Fibroblast of lung (primary cell): ENCODE data around the gene IL4I1. TPM values are rescaled to one million over a fixed set of nuclear protein-coding genes. Genes with fewer than 3 reads are reported as not detected.

Experiments
- DNase-seq, 2 donors: peaks; one replicate each; pipeline versions ENCODE4 v3.0.0 to v3.0.0-alpha.2; 2010; ENCODE audit warnings: low read depth in 2 of 2
- H2AFZ ChIP-seq: 2 replicates; pipeline ENCODE4 v1.5.1; 2012; ENCODE audit warnings: low read length, control low read depth, inconsistent platforms
- H3K27ac ChIP-seq: 2 replicates; pipeline ENCODE4 v1.5.1; 2011; ENCODE audit warnings: low read length, control low read depth; ENCODE audit not compliant: insufficient read depth
- H3K27me3 ChIP-seq: 2 replicates; pipeline ENCODE4 v1.5.1; 2011; ENCODE audit warnings: mild to moderate bottlenecking, low read length; ENCODE audit not compliant: control insufficient read depth, insufficient read depth
- H3K36me3 ChIP-seq: 2 replicates; pipeline ENCODE4 v1.5.1; 2011; ENCODE audit warnings: low read length; ENCODE audit not compliant: control insufficient read depth, insufficient read depth
- H3K4me1 ChIP-seq: 2 replicates; pipeline ENCODE4 v1.5.1; 2011; ENCODE audit warnings: low read length; ENCODE audit not compliant: control insufficient read depth, insufficient read depth; ENCODE audit errors: extremely low read depth
- H3K4me2 ChIP-seq: 2 replicates; pipeline ENCODE4 v1.5.1; 2011; ENCODE audit warnings: low read length, control low read depth; ENCODE audit not compliant: insufficient read depth; ENCODE audit errors: extremely low read depth
- H3K4me3 ChIP-seq, 4 experiments: fragments of 200-600 bp in 1 of 4; sonication (generic) in 1 of 4; replicated peaks in 1 of 4; 2 replicates each; pipeline ENCODE4 v1.5.1; 2011 to 2016; ENCODE audit warnings: low read length in 4 of 4, low read depth in 3 of 4, mild to moderate bottlenecking in 3 of 4, control low read depth in 2 of 4, inconsistent platforms in 1 of 4, mixed read lengths in 1 of 4; ENCODE audit not compliant: insufficient read depth in 1 of 4; ENCODE audit errors: control extremely low read depth in 1 of 4
- H3K79me2 ChIP-seq: 2 replicates; pipeline ENCODE4 v1.5.1; 2012; ENCODE audit warnings: mild to moderate bottlenecking, low read length, inconsistent platforms; ENCODE audit not compliant: control insufficient read depth, insufficient read depth
- H3K9ac ChIP-seq: 2 replicates; pipeline ENCODE4 v1.5.1; 2011; ENCODE audit warnings: mild to moderate bottlenecking, low read length, control low read depth; ENCODE audit not compliant: insufficient read depth
- H3K9me3 ChIP-seq: 2 replicates; pipeline ENCODE4 v1.5.1; 2012; ENCODE audit warnings: low read depth, low read length; ENCODE audit not compliant: control insufficient read depth, insufficient read depth
- H4K20me1 ChIP-seq: 2 replicates; pipeline ENCODE4 v1.5.1; 2011; ENCODE audit warnings: low read length; ENCODE audit not compliant: control insufficient read depth, insufficient read depth; ENCODE audit errors: extremely low read depth
- CTCF ChIP-seq, 2 donors: IDR thresholded peaks in 1 of 2; conservative IDR thresholded peaks in 1 of 2; 1 replicate in 1 of 2; 2 replicates in 1 of 2; pipeline ENCODE4 v1.5.1; 2011 to 2012; ENCODE audit warnings: low read length in 2 of 2, control low read depth in 1 of 2, inconsistent platforms in 1 of 2, low read depth in 1 of 2, mild to moderate bottlenecking in 1 of 2
- EZH2 ChIP-seq: IDR thresholded peaks from 2 replicates; pipeline ENCODE4 v1.5.1; 2012; ENCODE audit warnings: low read length, control low read depth, mild to moderate bottlenecking; ENCODE audit errors: missing control alignments
- polyA plus RNA-seq, 2 donors: library from polyadenylated mRNA; depleted of rRNA in 1 of 2; stranded (reverse) in 1 of 2; unstranded in 1 of 2; fragments of >200 nt; gene quantifications; 2 replicates each; pipeline ENCODE4 v1.2.1, GENCODE V29; 2011 to 2012; ENCODE audit warnings: missing spikeins in 1 of 2
- total RNA-seq: library from RNA; depleted of rRNA; stranded (reverse); fragments of >200 nt; gene quantifications from 2 replicates; pipeline ENCODE4 v1.2.1, GENCODE V29; 2014

IL4I1 gene
- total and polyA plus RNA-seq, 2 donors (not counting 1 experiment from before 2014, with no cell fraction given), result 0.09 to 1.2 TPM

GRCh38 chr19:49864890-49865289 is 31.8 kb downstream of the IL4I1 start:
- no peak overlapping the region for H3K9ac ChIP-seq
- H2AFZ ChIP-seq, result no peak overlapping the region
- no peaks in the 10 kb centered on the region for H3K27me3 ChIP-seq
- TF ChIP-seq CTCF (conservative IDR thresholded peaks at IDR 0.05 in 1 of 2, IDR thresholded peaks at IDR 0.05 in 1 of 2; ENCODE audit: low read depth in 1 of 2, low read length in 2 of 2) (no peak), EZH2 (no peak)
- H4K20me1 ChIP-seq, result no peaks in the 10 kb centered on the region
- peaks cover 10% of the 10 kb centered on the region for H3K4me1 ChIP-seq
- peaks cover 24% of the 10 kb centered on the region for H3K79me2 ChIP-seq
- no peak overlapping the region for H3K4me2 ChIP-seq
- H3K4me3 ChIP-seq, result no peak overlapping the region
- H3K27ac ChIP-seq, result no peak overlapping the region
- no peaks in the 10 kb centered on the region for H3K9me3 ChIP-seq
- H3K36me3 ChIP-seq, result peaks cover 30% of the 10 kb centered on the region
- no peak for DNase-seq

- TF ChIP-seq EZH2, result no peak
- no peak for TF ChIP-seq CTCF (conservative IDR thresholded peaks at IDR 0.05 in 1 of 2, IDR thresholded peaks at IDR 0.05 in 1 of 2; ENCODE audit: low read depth in 1 of 2, low read length in 2 of 2)
- no peaks in the 10 kb centered on the region for H3K27me3 ChIP-seq
Measured at GRCh38 chr19:49863935-49864320, 32.8 kb downstream of the IL4I1 start.

GRCh38 chr19:49863254-49863934 is 33.3 kb downstream of the IL4I1 start:
- Histone ChIP-seq H4K20me1 (no peaks in the 10 kb centered on the region), H3K79me2 (peaks cover 24% of the 10 kb centered on the region), H3K9me3 (no peaks in the 10 kb centered on the region), H3K27me3 (no peaks in the 10 kb centered on the region), H3K9ac (no peak overlapping the region), H3K36me3 (peaks cover 40% of the 10 kb centered on the region), H3K27ac (no peak overlapping the region), H3K4me2 (no peak overlapping the region), H3K4me3 (no peak overlapping the region), H2AFZ (no peak overlapping the region), H3K4me1 (peaks cover 16% of the 10 kb centered on the region)
- no peak for DNase-seq
- TF ChIP-seq CTCF (conservative IDR thresholded peaks at IDR 0.05 in 1 of 2, IDR thresholded peaks at IDR 0.05 in 1 of 2; ENCODE audit: low read depth in 1 of 2, low read length in 2 of 2) (no peak), EZH2 (no peak)

More at GRCh38 chr19:49863935-49864320, 32.8 kb downstream of the IL4I1 start:
- no peaks in the 10 kb centered on the region for H3K9me3 ChIP-seq
- H2AFZ ChIP-seq, result no peak overlapping the region
- H3K36me3 ChIP-seq, result peaks cover 34% of the 10 kb centered on the region
- no peak for DNase-seq
- H3K4me1 ChIP-seq, result peaks cover 14% of the 10 kb centered on the region
- H3K4me3 ChIP-seq, result no peak overlapping the region
- H3K27ac ChIP-seq, result no peak overlapping the region
- no peak overlapping the region for H3K9ac ChIP-seq
- peaks cover 24% of the 10 kb centered on the region for H3K79me2 ChIP-seq
- H4K20me1 ChIP-seq, result no peaks in the 10 kb centered on the region
- H3K4me2 ChIP-seq, result no peak overlapping the region
